B cell (primary cell): Measurements from ENCODE around the gene CXCL16. TPM values are rescaled to one million over a fixed set of nuclear protein-coding genes. Genes with fewer than 3 reads are reported as not detected.
"Not testable (repeated sequence)": the region's sequence is repeated elsewhere in the genome, so short reads cannot be mapped to it uniquely, and the experiment has no call there.

Source experiments
- ATAC-seq: fragments of 200-7000 bp; cut with Tn5 transposase; one replicate; pipeline ENCODE4 v1.10.0; 2021; ENCODE audit warnings: low read depth, mild to moderate bottlenecking, moderate number of reproducible peaks, moderate library complexity
- CTCF ChIA-PET: fragments of 350-600 bp; sonication (Branson Sonifier 250); formaldehyde crosslinking; loops from one replicate; lab custom pipeline; 2021; ENCODE audit warnings: antibody characterized with exemption, inconsistent platforms; lab: Charles Lee
- POLR2A ChIA-PET: fragments of 350-600 bp; sonication (Branson Sonifier 250); formaldehyde crosslinking; loops from one replicate; lab custom pipeline; 2021; ENCODE audit warnings: antibody characterized with exemption; lab: Charles Lee
- DNase-seq: peaks from one replicate; pipeline ENCODE4 v3.0.0; 2013
- H2AFZ ChIP-seq: 2 replicates; pipeline ENCODE4 v1.6.1; 2012; ENCODE audit warnings: mild to moderate bottlenecking, low read depth, low read length; ENCODE audit not compliant: insufficient read depth, poor library complexity, severe bottlenecking
- H3K27ac ChIP-seq, 2 donors: 1 replicate in 1 of 2; 2 replicates in 1 of 2; pipeline ENCODE4 v1.5.1; 2012 to 2013; ENCODE audit warnings: low read length in 2 of 2, mild to moderate bottlenecking in 2 of 2, moderate library complexity in 1 of 2
- H3K27me3 ChIP-seq, 4 experiments: fragments of 200-600 bp in 1 of 4; sonication (generic) in 1 of 4; replicated peaks in 1 of 4; 1 replicate in 2 of 4; 2 replicates in 2 of 4; pipeline versions ENCODE4 v1.6.1 to v1.7.0; 2013 to 2016; ENCODE audit warnings: low read length in 3 of 4, mild to moderate bottlenecking in 2 of 4, mixed read lengths in 1 of 4, moderate library complexity in 1 of 4; ENCODE audit not compliant: insufficient read depth in 4 of 4, control insufficient read depth in 3 of 4; ENCODE audit errors: control extremely low read depth in 1 of 4
- H3K36me3 ChIP-seq, 2 experiments: replicated peaks in 1 of 2; 1 replicate in 1 of 2; 2 replicates in 1 of 2; pipeline versions ENCODE4 v1.6.1 to v1.7.1; 2013; ENCODE audit warnings: low read length in 1 of 2; ENCODE audit not compliant: insufficient read depth in 2 of 2, control insufficient read depth in 1 of 2; ENCODE audit errors: control extremely low read depth in 1 of 2, extremely low read depth in 1 of 2
- H3K4me1 ChIP-seq, 2 donors: fragments of 200-600 bp in 1 of 2; sonication (generic) in 1 of 2; 1 replicate in 1 of 2; 2 replicates in 1 of 2; pipeline versions ENCODE4 v1.5.1 to v1.6.1; 2013 to 2017; ENCODE audit warnings: low read length in 2 of 2; ENCODE audit not compliant: control insufficient read depth in 2 of 2, insufficient read depth in 2 of 2
- H3K4me2 ChIP-seq: replicated peaks from 2 replicates; pipeline ENCODE3; 2012; ENCODE audit warnings: mild to moderate bottlenecking, low read depth, low read length; ENCODE audit not compliant: poor library complexity, severe bottlenecking
- H3K4me3 ChIP-seq, 5 experiments: fragments of 200-600 bp in 1 of 5; sonication (generic) in 1 of 5; 1 replicate in 3 of 5; 2 replicates in 2 of 5; pipeline versions ENCODE4 v1.5.1 to v1.7.0; 2011 to 2016; ENCODE audit warnings: low read length in 4 of 5, mild to moderate bottlenecking in 4 of 5, low read depth in 2 of 5, control low read depth in 1 of 5, moderate library complexity in 1 of 5; ENCODE audit not compliant: insufficient read depth in 1 of 5; ENCODE audit errors: control extremely low read depth in 1 of 5, extremely low read depth in 1 of 5
- H3K79me2 ChIP-seq: fragments of 200-600 bp; sonication (generic); one replicate; pipeline ENCODE4 v1.6.0; 2016; ENCODE audit warnings: low read length; ENCODE audit not compliant: control insufficient read depth, insufficient read depth
- H3K9ac ChIP-seq: fragments of 200-600 bp; sonication (generic); 2 replicates; pipeline ENCODE4 v1.6.1; 2017; ENCODE audit warnings: mild to moderate bottlenecking, low read length, moderate library complexity
- H3K9me3 ChIP-seq, 3 donors: one replicate each; pipeline versions ENCODE4 v1.6.1 to v1.7.1; 2013; ENCODE audit warnings: low read length in 2 of 3; ENCODE audit not compliant: control insufficient read depth in 2 of 3, insufficient read depth in 1 of 3; ENCODE audit errors: control extremely low read depth in 1 of 3
- H4K20me1 ChIP-seq: 2 replicates; pipeline ENCODE4 v1.6.0; 2012; ENCODE audit warnings: mild to moderate bottlenecking, low read length; ENCODE audit not compliant: insufficient read depth, control insufficient read depth, poor library complexity, severe bottlenecking
- H3K27ac Mint-ChIP-seq: one replicate; pipeline ENCODE4 v1.8.0; 2021; ENCODE audit warnings: mixed read lengths
- H3K27me3 Mint-ChIP-seq: one replicate; pipeline ENCODE4 v1.8.0; 2021; ENCODE audit warnings: mixed read lengths
- H3K4me1 Mint-ChIP-seq: one replicate; pipeline ENCODE4 v1.8.0; 2021; ENCODE audit warnings: mixed read lengths
- H3K4me3 Mint-ChIP-seq: one replicate; pipeline ENCODE4 v1.8.0; 2021; ENCODE audit warnings: mixed read lengths
- H3K9me3 Mint-ChIP-seq: one replicate; pipeline ENCODE4 v1.8.0; 2022; ENCODE audit warnings: mixed read lengths; ENCODE audit not compliant: insufficient read depth
- CTCF ChIP-seq: fragments of 200-600 bp; IDR thresholded peaks from one replicate; pipeline ENCODE4 v1.8.0; 2022; ENCODE audit warnings: antibody characterized with exemption, mild to moderate bottlenecking
- EZH2 ChIP-seq: IDR thresholded peaks from 2 replicates; pipeline ENCODE4 v1.6.1; 2012; ENCODE audit warnings: borderline replicate concordance, low read depth, mild to moderate bottlenecking, moderate library complexity, low read length; ENCODE audit not compliant: insufficient read depth, poor library complexity, severe bottlenecking
- whole genome bisulfite sequencing: methylation state at CpG from one replicate; pipeline ENCODE4 v1.1.5; 2013; ENCODE audit warnings: missing lambda C conversion rate; ENCODE audit not compliant: insufficient coverage; 5-methylcytosine and 5-hydroxymethylcytosine counted together
- intact Hi-C: fragments of 100-400 bp; cut with micrococcal nuclease; formaldehyde crosslinking; loops from one replicate; pipeline ENCODE4 v1.10.0; 2022
- polyA plus RNA-seq: library from polyadenylated mRNA; depleted of rRNA; stranded (reverse); fragments of >200 nt; gene quantifications from 2 replicates; pipeline ENCODE4 v1.2.3, GENCODE V29; 2012
- total RNA-seq, 2 donors: library from RNA; stranded (reverse); fragments of 120-200 nt in 1 of 2; gene quantifications; 1 replicate in 1 of 2; 2 replicates in 1 of 2; pipeline versions ENCODE4 v1.2.3 to v1.2.4, GENCODE V29; 2013 to 2022

CXCL16 gene
- total and polyA plus RNA-seq, 2 donors (not counting 1 experiment from before 2014, with no cell fraction given): 10.9 to 22.0 TPM

DNA sequence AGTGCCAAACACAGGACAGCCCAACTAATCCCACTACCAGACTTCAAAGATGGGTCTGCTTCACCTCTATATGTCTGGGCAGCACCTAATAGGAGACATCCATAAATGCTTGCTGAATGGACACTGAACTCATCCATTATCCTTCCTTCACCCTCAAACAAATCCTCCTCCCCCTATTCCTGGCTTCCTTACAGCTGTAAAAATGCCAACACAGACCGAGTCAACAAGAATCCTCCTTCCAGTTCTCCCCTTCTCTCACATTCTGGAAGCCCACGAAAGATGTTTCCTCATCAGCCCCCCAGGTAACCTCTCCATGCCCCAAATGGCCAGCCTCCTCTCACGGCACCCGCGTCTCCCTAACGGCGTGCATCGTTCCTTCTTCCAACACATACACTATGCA lies 48.0 kb downstream of the CXCL16 start:
- DNase-seq: no peak
- peaks cover 73% of the 10 kb centered on the region for H3K79me2 ChIP-seq
- H3K4me2 ChIP-seq: no peak overlapping the region
- no peak for ATAC-seq
- CTCF ChIA-PET: interaction anchor here (1.4 to 1.9 kb wide), 2 partner anchors 17 to 125 kb away, joined by 3 to 4 read pairs; no protein-coding TSS in a partner anchor
- H3K36me3 ChIP-seq: peaks cover 3 to 36% of the 10 kb centered on the region in 2 experiments
- no peaks in the 10 kb centered on the region for H3K27me3 ChIP-seq
- POLR2A ChIA-PET: no interaction called here
- peaks cover 39% of the 10 kb centered on the region for H4K20me1 ChIP-seq
- Mint-ChIP-seq H3K27me3 (no peaks in the 10 kb centered on the region), H3K4me1 (peaks cover 11% of the 10 kb centered on the region), H3K27ac (no peak overlapping the region), H3K4me3 (no peak overlapping the region), H3K9me3 (no peaks in the 10 kb centered on the region)
- H3K4me1 ChIP-seq: no peaks in the 10 kb centered on the region
- no peak overlapping the region for H2AFZ ChIP-seq
- intact Hi-C loops: no loop called here
- no peaks in the 10 kb centered on the region for H3K9me3 ChIP-seq
- 100% methylated on average over 2 of the region's 8 CpGs for WGBS
- TF ChIP-seq EZH2 (no peak), CTCF (no peak)
- no peak overlapping the region for H3K9ac ChIP-seq
- H3K27ac ChIP-seq: no peak overlapping the region
- H3K4me3 ChIP-seq: no peak overlapping the region

- H3K4me2 ChIP-seq: no peak overlapping the region
- Mint-ChIP-seq H3K27me3 (no peaks in the 10 kb centered on the region), H3K27ac (no peak overlapping the region), H3K4me3 (no peak overlapping the region), H3K4me1 (peaks cover 2% of the 10 kb centered on the region), H3K9me3 (no peaks in the 10 kb centered on the region)
- peaks cover 3 to 40% of the 10 kb centered on the region in 2 experiments for H3K36me3 ChIP-seq
- TF ChIP-seq CTCF (no peak), EZH2 (no peak)
- H3K79me2 ChIP-seq: peaks cover 81% of the 10 kb centered on the region
- no peak for ATAC-seq
- intact Hi-C loops: no loop called here
- H3K27ac ChIP-seq: no peak overlapping the region
- H3K9me3 ChIP-seq: no peaks in the 10 kb centered on the region
- H4K20me1 ChIP-seq: peaks cover 49% of the 10 kb centered on the region
- WGBS: 86% methylated on average over 1 of the region's 2 CpGs
- H2AFZ ChIP-seq: no peak overlapping the region
- H3K4me3 ChIP-seq: no peak overlapping the region
- DNase-seq: no peak
- CTCF ChIA-PET: interaction anchor here (1.4 kb wide), 1 partner anchor 124 kb away, joined by 3 read pairs; no protein-coding TSS in a partner anchor
- no peaks in the 10 kb centered on the region for H3K4me1 ChIP-seq
- no peaks in the 10 kb centered on the region for H3K27me3 ChIP-seq
- no peak overlapping the region for H3K9ac ChIP-seq
- POLR2A ChIA-PET: no interaction called here
Observed at GRCh38 chr17:4690745-4691144, 49.0 kb downstream of the CXCL16 start.

- H3K4me1 Mint-ChIP-seq, H3K4me2 ChIP-seq, H3K27me3 Mint-ChIP-seq, POLR2A ChIA-PET, H3K4me1 ChIP-seq, H3K27me3 ChIP-seq, H3K27ac ChIP-seq, DNase-seq, ATAC-seq, H2AFZ ChIP-seq, H3K9ac ChIP-seq, H3K4me3 ChIP-seq, H3K4me3 Mint-ChIP-seq, H3K27ac Mint-ChIP-seq, H3K9me3 ChIP-seq, H3K9me3 Mint-ChIP-seq, intact Hi-C loops: not testable (repeated sequence)
- Histone ChIP-seq H3K36me3 (peaks cover 3 to 46% of the 10 kb centered on the region in 2 experiments), H4K20me1 (peaks cover 49% of the 10 kb centered on the region), H3K79me2 (peaks cover 79% of the 10 kb centered on the region)
- CTCF ChIA-PET: interaction anchor here (1.4 kb wide), 1 partner anchor 20 kb away, joined by 3 read pairs; the partner anchor contains the start of gene ARRB2
- WGBS: no CpG with 5 or more reads among the region's 12 CpGs
Observed at GRCh38 chr17:4689872-4690271, 49.9 kb downstream of the CXCL16 start.
